IMR-90 (cell line): ENCODE measurements around the gene SPTLC3.

Experiments
- FOS ChIP-seq: fragments of 150-350 bp; IDR thresholded peaks from 2 replicates; pipeline ENCODE4 v1.6.1; 2016; ENCODE audit warnings: low read depth, low read length
- MAFK ChIP-seq: IDR thresholded peaks from 2 replicates; pipeline ENCODE4 v1.6.1; 2012; ENCODE audit warnings: low read depth, low read length, improper control_type of control experiment
- MXI1 ChIP-seq: IDR thresholded peaks from 2 replicates; pipeline ENCODE4 v1.6.1; 2012; ENCODE audit warnings: low read depth, mild to moderate bottlenecking, low read length, moderate library complexity, borderline replicate concordance
- POLR2A ChIP-seq: IDR thresholded peaks from 2 replicates; pipeline ENCODE4 v1.6.1; 2012; ENCODE audit warnings: mild to moderate bottlenecking, low read depth, low read length
- RAD21 ChIP-seq: IDR thresholded peaks from 2 replicates; pipeline ENCODE4 v1.6.1; 2012; ENCODE audit warnings: low read length, improper control_type of control experiment
- RFX5 ChIP-seq: IDR thresholded peaks from 2 replicates; pipeline ENCODE4 v1.8.0; 2012; ENCODE audit warnings: low read depth, mild to moderate bottlenecking, low read length, moderate library complexity
- TF ChIP-seq, protein P1 (sequence below): conservative IDR thresholded peaks from 2 replicates; pipeline ENCODE4 v1.5.1; 2012; ENCODE audit warnings: mild to moderate bottlenecking, low read depth, low read length, improper control_type of control experiment

- TF ChIP-seq, protein P1, sequence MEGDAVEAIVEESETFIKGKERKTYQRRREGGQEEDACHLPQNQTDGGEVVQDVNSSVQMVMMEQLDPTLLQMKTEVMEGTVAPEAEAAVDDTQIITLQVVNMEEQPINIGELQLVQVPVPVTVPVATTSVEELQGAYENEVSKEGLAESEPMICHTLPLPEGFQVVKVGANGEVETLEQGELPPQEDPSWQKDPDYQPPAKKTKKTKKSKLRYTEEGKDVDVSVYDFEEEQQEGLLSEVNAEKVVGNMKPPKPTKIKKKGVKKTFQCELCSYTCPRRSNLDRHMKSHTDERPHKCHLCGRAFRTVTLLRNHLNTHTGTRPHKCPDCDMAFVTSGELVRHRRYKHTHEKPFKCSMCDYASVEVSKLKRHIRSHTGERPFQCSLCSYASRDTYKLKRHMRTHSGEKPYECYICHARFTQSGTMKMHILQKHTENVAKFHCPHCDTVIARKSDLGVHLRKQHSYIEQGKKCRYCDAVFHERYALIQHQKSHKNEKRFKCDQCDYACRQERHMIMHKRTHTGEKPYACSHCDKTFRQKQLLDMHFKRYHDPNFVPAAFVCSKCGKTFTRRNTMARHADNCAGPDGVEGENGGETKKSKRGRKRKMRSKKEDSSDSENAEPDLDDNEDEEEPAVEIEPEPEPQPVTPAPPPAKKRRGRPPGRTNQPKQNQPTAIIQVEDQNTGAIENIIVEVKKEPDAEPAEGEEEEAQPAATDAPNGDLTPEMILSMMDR = no peak
- no peak for TF ChIP-seq POLR2A
- no peak for TF ChIP-seq MXI1
- TF ChIP-seq RAD21 = no peak
- no peak for TF ChIP-seq FOS
- TF ChIP-seq RFX5 = no peak
- no peak for TF ChIP-seq MAFK
These were observed 40.3 kb upstream of the SPTLC3 start for GRCh38 chr20:12968472-12968871.
